CD4-positive, alpha-beta T cell treated with Interleukin-6 at 100 ng/mL for 8 hours (primary cell): ENCODE data around the gene SALL1.

Source experiments
- DNase-seq: peaks from one replicate; pipeline ENCODE4 v3.0.0-alpha.2; 2020; ENCODE audit warnings: mixed read lengths, low spot score

Gene SALL1

GRCh38 chr16:51111759-51112158 is 39.3 kb downstream of the SALL1 start:
- DNase-seq: no peak

GRCh38 chr16:51110700-51111157 is 40.3 kb downstream of the SALL1 start:
- no peak for DNase-seq

- DNase-seq: no peak
Measured at GRCh38 chr16:51109173-51109572, 41.9 kb downstream of the SALL1 start.

- DNase-seq: no peak
Measured at GRCh38 chr16:51107742-51108141, 43.3 kb downstream of the SALL1 start.

GRCh38 chr16:51106535-51106934 is 44.5 kb downstream of the SALL1 start:
- DNase-seq: no peak

GRCh38 chr16:51103590-51103989 is 47.5 kb downstream of the SALL1 start:
- no peak for DNase-seq

GRCh38 chr16:51097729-51098128 is 53.3 kb downstream of the SALL1 start:
- no peak for DNase-seq

- no peak for DNase-seq
Measured at GRCh38 chr16:51095890-51096626, 55.0 kb downstream of the SALL1 start.

- no peak for DNase-seq
Measured at GRCh38 chr16:51095084-51095881, 55.8 kb downstream of the SALL1 start.

GRCh38 chr16:51093726-51094280 is 57.3 kb downstream of the SALL1 start:
- no peak for DNase-seq
